GM12864 (cell line): ENCODE results near the gene GSE1.

ENCODE experiments used
- DNase-seq: peaks from one replicate; pipeline ENCODE4 v3.0.0-alpha.2; 2011; ENCODE audit warnings: low read depth
- H3K4me3 ChIP-seq: 2 replicates; pipeline ENCODE4 v1.5.1; 2011; ENCODE audit warnings: mild to moderate bottlenecking, low read depth, low read length, control low read depth
- CTCF ChIP-seq: IDR thresholded peaks from 2 replicates; pipeline ENCODE4 v1.5.1; 2011; ENCODE audit warnings: low read depth, mild to moderate bottlenecking, moderate library complexity, low read length, control low read depth, inconsistent platforms; ENCODE audit errors: missing control alignments

The GSE1 gene

GRCh38 chr16:85616607-85617321 is 3.6 kb downstream of the GSE1 start:
- peak overlapping the region; percentile 35 for H3K4me3 ChIP-seq

GRCh38 chr16:85617948-85618347 is 4.8 kb downstream of the GSE1 start:
- H3K4me3 ChIP-seq = no peak overlapping the region
- no peak for TF ChIP-seq CTCF
- DNase-seq = no peak

More at GRCh38 chr16:85616607-85617321, 3.6 kb downstream of the GSE1 start:
- peak; percentile 4 for TF ChIP-seq CTCF
- DNase-seq = peak; percentile 31

- no peak for TF ChIP-seq CTCF
- no peak for DNase-seq
- no peak overlapping the region for H3K4me3 ChIP-seq
Observed at GRCh38 chr16:85618521-85618920, 5.4 kb downstream of the GSE1 start.

GRCh38 chr16:85619101-85619891 is 6.2 kb downstream of the GSE1 start:
- TF ChIP-seq CTCF = no peak
- no peak overlapping the region for H3K4me3 ChIP-seq
- DNase-seq = no peak

- no peak overlapping the region for H3K4me3 ChIP-seq
- DNase-seq = no peak
- no peak for TF ChIP-seq CTCF
Observed at GRCh38 chr16:85620374-85620773, 7.3 kb downstream of the GSE1 start.

GRCh38 chr16:85621698-85622428 is 8.7 kb downstream of the GSE1 start:
- no peak for TF ChIP-seq CTCF
- no peak overlapping the region for H3K4me3 ChIP-seq
- DNase-seq = no peak
